Common myeloid progenitor, CD34-positive (primary cell): ENCODE results near the gene APBB2.

ENCODE experiments used
- CTCF ChIA-PET: fragments of 350-600 bp; sonication (Branson Sonifier 250); formaldehyde crosslinking; loops from one replicate; lab custom pipeline; 2021; ENCODE audit warnings: antibody characterized with exemption; lab: Charles Lee
- POLR2A ChIA-PET: fragments of 350-600 bp; sonication (Branson Sonifier 250); formaldehyde crosslinking; loops from one replicate; lab custom pipeline; 2021; ENCODE audit warnings: antibody characterized with exemption; lab: Charles Lee
- DNase-seq, 3 donors: peaks; one replicate each; pipeline versions ENCODE4 v3.0.0 to v3.0.0-alpha.2; 2013
- H3K27ac ChIP-seq, 2 experiments: 1 replicate in 1 of 2; 2 replicates in 1 of 2; pipeline ENCODE4 v1.7.0; 2013; ENCODE audit warnings: inconsistent platforms in 2 of 2, low read length in 2 of 2, mild to moderate bottlenecking in 2 of 2, low read depth in 1 of 2, moderate library complexity in 1 of 2; ENCODE audit not compliant: severe bottlenecking in 2 of 2, insufficient read depth in 1 of 2, poor library complexity in 1 of 2
- H3K27me3 ChIP-seq, 5 experiments: replicated peaks in 2 of 5; 1 replicate in 3 of 5; 2 replicates in 2 of 5; pipeline versions ENCODE4 v1.6.1 to v1.7.0; 2013; ENCODE audit warnings: low read length in 4 of 5, mild to moderate bottlenecking in 2 of 5, moderate library complexity in 2 of 5, inconsistent platforms in 1 of 5; ENCODE audit not compliant: insufficient read depth in 5 of 5, control insufficient read depth in 4 of 5
- H3K36me3 ChIP-seq, 4 experiments: 1 replicate in 2 of 4; 2 replicates in 2 of 4; pipeline versions ENCODE4 v1.6.1 to v1.7.0; 2013; ENCODE audit warnings: low read length in 3 of 4, control low read depth in 1 of 4, mild to moderate bottlenecking in 1 of 4; ENCODE audit not compliant: control insufficient read depth in 4 of 4, insufficient read depth in 4 of 4
- H3K4me1 ChIP-seq, 4 experiments: 1 replicate in 3 of 4; 2 replicates in 1 of 4; pipeline versions ENCODE4 v1.6.1 to v1.7.1; 2013; ENCODE audit warnings: low read length in 3 of 4, mild to moderate bottlenecking in 3 of 4, control low read depth in 1 of 4, inconsistent platforms in 1 of 4, moderate library complexity in 1 of 4; ENCODE audit not compliant: control insufficient read depth in 4 of 4, insufficient read depth in 4 of 4; ENCODE audit errors: control extremely low read depth in 1 of 4
- H3K4me3 ChIP-seq, 7 experiments: 1 replicate in 4 of 7; 2 replicates in 3 of 7; pipeline versions ENCODE4 v1.5.1 to v1.7.0; 2013; ENCODE audit warnings: mild to moderate bottlenecking in 7 of 7, low read length in 6 of 7, moderate library complexity in 6 of 7, inconsistent platforms in 2 of 7, low read depth in 2 of 7, control low read depth in 1 of 7; ENCODE audit not compliant: insufficient read depth in 4 of 7, control insufficient read depth in 1 of 7; ENCODE audit errors: extremely low read depth in 1 of 7
- H3K9me3 ChIP-seq, 5 experiments: 1 replicate in 4 of 5; 2 replicates in 1 of 5; pipeline versions ENCODE4 v1.6.1 to v1.7.1; 2013; ENCODE audit warnings: low read length in 4 of 5, mild to moderate bottlenecking in 2 of 5, inconsistent platforms in 1 of 5, low read depth in 1 of 5, moderate library complexity in 1 of 5; ENCODE audit not compliant: control insufficient read depth in 4 of 5, insufficient read depth in 2 of 5; ENCODE audit errors: control extremely low read depth in 1 of 5
- WGBS: methylation state at CpG from one replicate; pipeline ENCODE4 v1.1.5; 2013; ENCODE audit not compliant: insufficient coverage; 5-methylcytosine and 5-hydroxymethylcytosine counted together

APBB2 gene

DNA sequence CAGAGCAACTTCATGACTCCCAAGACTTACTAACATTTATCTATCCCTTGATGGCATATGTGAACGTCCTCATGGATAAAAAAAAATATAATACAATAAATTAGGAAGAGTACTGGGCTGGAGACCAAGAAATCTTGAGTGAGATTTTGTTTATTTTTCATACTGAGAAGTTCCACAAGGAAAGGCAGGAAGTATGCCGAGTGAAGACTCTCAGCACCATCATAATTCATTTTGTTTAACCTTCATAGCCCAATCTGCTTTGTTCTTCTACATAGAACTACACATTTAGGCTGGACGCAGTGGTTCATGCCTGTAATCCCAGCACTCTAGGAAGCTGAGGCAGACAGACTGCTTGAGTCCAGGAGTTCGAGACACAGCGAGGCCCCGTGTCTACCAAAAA lies 266.3 kb downstream of the APBB2 start:
- 100% methylated on average over 4 of the region's 6 CpGs for WGBS
- CTCF ChIA-PET, result no interaction called here

DNA sequence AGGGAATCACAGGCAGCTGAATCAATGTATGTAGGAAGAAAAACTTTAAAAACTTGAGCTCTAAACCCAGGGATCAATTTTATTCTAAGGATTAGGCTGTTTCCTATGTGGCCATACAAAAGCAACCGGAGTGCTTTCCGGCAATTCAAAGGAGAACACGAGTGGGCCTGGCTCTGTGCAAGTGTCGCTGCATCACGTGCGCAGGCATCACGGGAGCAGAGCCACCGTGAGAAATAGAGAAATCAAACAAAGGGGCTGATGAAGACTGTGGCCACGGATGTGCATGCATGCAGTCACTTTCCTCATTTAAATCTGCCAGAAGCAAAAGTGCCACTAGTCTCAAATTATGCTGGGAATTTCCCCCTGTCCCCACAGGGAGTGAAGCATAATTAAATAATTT lies 267.7 kb downstream of the APBB2 start:
- Histone ChIP-seq H3K9me3 (no peaks in the 10 kb centered on the region), H3K27me3 (no peaks in the 10 kb centered on the region), H3K27ac (no peak overlapping the region), H3K36me3 (no peaks in the 10 kb centered on the region), H3K4me1 (no peaks in the 10 kb centered on the region), H3K4me3 (no peak overlapping the region)
- no peak for DNase-seq
- ChIA-PET CTCF (no interaction called here), POLR2A (no interaction called here)
- WGBS, result 96% methylated on average over 9 of the region's 9 CpGs

More for the DNA sequence above, 266.3 kb downstream of the APBB2 start:
- no peaks in the 10 kb centered on the region for H3K4me1 ChIP-seq
- no peak overlapping the region for H3K27ac ChIP-seq
- no peaks in the 10 kb centered on the region for H3K9me3 ChIP-seq
- no peak overlapping the region for H3K4me3 ChIP-seq
- H3K36me3 ChIP-seq, result no peaks in the 10 kb centered on the region
- POLR2A ChIA-PET, result no interaction called here
- no peak for DNase-seq
- no peaks in the 10 kb centered on the region for H3K27me3 ChIP-seq

- Histone ChIP-seq H3K36me3 (no peaks in the 10 kb centered on the region), H3K27me3 (no peaks in the 10 kb centered on the region), H3K4me1 (no peaks in the 10 kb centered on the region), H3K4me3 (no peak overlapping the region), H3K9me3 (no peaks in the 10 kb centered on the region), H3K27ac (no peak overlapping the region)
- ChIA-PET CTCF (interaction anchor here (1.4 to 1.9 kb wide), 2 partner anchors 13 to 14 kb away, joined by 5 to 8 read pairs; no protein-coding TSS in a partner anchor), POLR2A (no interaction called here)
- DNase-seq, result no peak
- 50% methylated on average over 2 of the region's 5 CpGs for WGBS
Measured at GRCh38 chr4:40940756-40941155, 273.6 kb downstream of the APBB2 start.

- Histone ChIP-seq H3K4me1 (no peaks in the 10 kb centered on the region), H3K27me3 (no peaks in the 10 kb centered on the region), H3K27ac (no peak overlapping the region), H3K4me3 (no peak overlapping the region), H3K36me3 (no peaks in the 10 kb centered on the region), H3K9me3 (no peaks in the 10 kb centered on the region)
- CTCF ChIA-PET, result interaction anchor here (1.4 to 1.9 kb wide), 2 partner anchors 12 to 14 kb away, joined by 5 to 8 read pairs; no protein-coding TSS in a partner anchor
- POLR2A ChIA-PET, result no interaction called here
- 57% methylated on average over 3 of the region's 9 CpGs for WGBS
- peak in 1 of 3 donors; percentile 18 for DNase-seq
Measured at GRCh38 chr4:40940317-40940741, 274.0 kb downstream of the APBB2 start.

- no peaks in the 10 kb centered on the region for H3K9me3 ChIP-seq
- no peak overlapping the region for H3K4me3 ChIP-seq
- no peak for DNase-seq
- no peaks in the 10 kb centered on the region for H3K27me3 ChIP-seq
- H3K36me3 ChIP-seq, result no peaks in the 10 kb centered on the region
- POLR2A ChIA-PET, result no interaction called here
- CTCF ChIA-PET, result interaction anchor here (1.4 to 1.9 kb wide), 2 partner anchors 12 to 14 kb away, joined by 5 to 8 read pairs; no protein-coding TSS in a partner anchor
- 100% methylated on average over 2 of the region's 2 CpGs for WGBS
- no peaks in the 10 kb centered on the region for H3K4me1 ChIP-seq
- H3K27ac ChIP-seq, result no peak overlapping the region
Measured at GRCh38 chr4:40939856-40940255, 274.5 kb downstream of the APBB2 start.

GRCh38 chr4:40938337-40938736 lies 276.0 kb downstream of the APBB2 start:
- no peak for DNase-seq
- 100% methylated on average over 2 of the region's 5 CpGs for WGBS
- Histone ChIP-seq H3K36me3 (no peaks in the 10 kb centered on the region), H3K4me1 (no peaks in the 10 kb centered on the region), H3K4me3 (no peak overlapping the region), H3K27ac (no peak overlapping the region), H3K9me3 (no peaks in the 10 kb centered on the region), H3K27me3 (no peaks in the 10 kb centered on the region)
- ChIA-PET POLR2A (no interaction called here), CTCF (interaction anchor here (1.3 to 1.9 kb wide), 2 partner anchors 9 to 14 kb away, joined by 5 to 6 read pairs; no protein-coding TSS in a partner anchor)

- H3K27ac ChIP-seq, result no peak overlapping the region
- H3K36me3 ChIP-seq, result no peaks in the 10 kb centered on the region
- no peak overlapping the region for H3K4me3 ChIP-seq
- no CpG with 5 or more reads among the region's 2 CpGs for WGBS
- DNase-seq, result no peak
- ChIA-PET POLR2A (no interaction called here), CTCF (interaction anchor here (1.9 to 2.3 kb wide), 3 partner anchors 8 to 20 kb away, joined by 6 to 17 read pairs (median 6); no protein-coding TSS in a partner anchor)
- H3K4me1 ChIP-seq, result no peaks in the 10 kb centered on the region
- no peaks in the 10 kb centered on the region for H3K27me3 ChIP-seq
- no peaks in the 10 kb centered on the region for H3K9me3 ChIP-seq
Measured at GRCh38 chr4:40937140-40937725, 277.1 kb downstream of the APBB2 start.
